NCI-H2227 (cell line): ENCODE data around the gene JARID2.

Experiments used
- DNase-seq: peaks from one replicate; lab custom pipeline; 2025; ENCODE audit not compliant: unreplicated experiment; lab: John Stamatoyannopoulos, UW

Gene JARID2

GRCh38 chr6:15330174-15330944 lies 84.5 kb downstream of the JARID2 start:
- DNase-seq, result no peak

GRCh38 chr6:15331143-15331542 lies 85.3 kb downstream of the JARID2 start:
- no peak for DNase-seq

- DNase-seq, result no peak
Measured at GRCh38 chr6:15331629-15332251, 85.9 kb downstream of the JARID2 start.

GRCh38 chr6:15332446-15332845 lies 86.6 kb downstream of the JARID2 start:
- DNase-seq, result no peak

- DNase-seq, result no peak
Measured at GRCh38 chr6:15335385-15335784, 89.5 kb downstream of the JARID2 start.

GRCh38 chr6:15335916-15336315 lies 90.0 kb downstream of the JARID2 start:
- DNase-seq, result no peak

- DNase-seq, result no peak
Measured at GRCh38 chr6:15336900-15337560, 91.2 kb downstream of the JARID2 start.

- DNase-seq, result no peak
Measured at GRCh38 chr6:15337582-15337981, 91.7 kb downstream of the JARID2 start.

- DNase-seq, result no peak
Measured at GRCh38 chr6:15338476-15338875, 92.6 kb downstream of the JARID2 start.

- no peak for DNase-seq
Measured at GRCh38 chr6:15339081-15339480, 93.2 kb downstream of the JARID2 start.

- no peak for DNase-seq
Measured at GRCh38 chr6:15340105-15340601, 94.3 kb downstream of the JARID2 start.

GRCh38 chr6:15340775-15341174 lies 94.9 kb downstream of the JARID2 start:
- DNase-seq, result no peak

- DNase-seq, result no peak
Measured at GRCh38 chr6:15341311-15342001, 95.6 kb downstream of the JARID2 start.

GRCh38 chr6:15342114-15342513 lies 96.2 kb downstream of the JARID2 start:
- no peak for DNase-seq

- DNase-seq, result no peak
Measured at GRCh38 chr6:15343490-15344191, 97.8 kb downstream of the JARID2 start.

- DNase-seq, result no peak
Measured at GRCh38 chr6:15344192-15344519, 98.3 kb downstream of the JARID2 start.

GRCh38 chr6:15344831-15345230 lies 99.0 kb downstream of the JARID2 start:
- DNase-seq, result no peak

- DNase-seq, result no peak
Measured at GRCh38 chr6:15346315-15346714, 100.4 kb downstream of the JARID2 start.

GRCh38 chr6:15348528-15348927 lies 102.7 kb downstream of the JARID2 start:
- DNase-seq, result no peak

- DNase-seq, result no peak
Measured at GRCh38 chr6:15349379-15349778, 103.5 kb downstream of the JARID2 start.
